Stimulated activated effector memory CD8-positive, alpha-beta T cell treated with anti-CD3 and anti-CD28 coated beads, Interleukin-12 subunit alpha, Interleukin-12 subunit beta, amount 100 ng/mL, for 72 hours (primary cell): ENCODE results near the gene PTK7.

Source experiments
- ATAC-seq: fragments of 150-1000 bp; cut with Tn5 transposase; 2 replicates; pipeline ENCODE4 v1.10.0; 2021
- DNase-seq, 2 donors: peaks; one replicate each; pipeline ENCODE4 v3.0.0; 2021 to 2022; ENCODE audit warnings: low spot score in 2 of 2
- H3K27ac Mint-ChIP-seq: one replicate; pipeline ENCODE4 v1.8.0; 2022; ENCODE audit warnings: mild to moderate bottlenecking, mixed read lengths
- H3K36me3 Mint-ChIP-seq: one replicate; pipeline ENCODE4 v1.8.0; 2022; ENCODE audit warnings: mild to moderate bottlenecking, mixed read lengths
- H3K4me1 Mint-ChIP-seq: one replicate; pipeline ENCODE4 v1.8.0; 2022; ENCODE audit warnings: mixed read lengths
- H3K4me3 Mint-ChIP-seq: one replicate; pipeline ENCODE4 v1.8.0; 2022; ENCODE audit warnings: mild to moderate bottlenecking, mixed read lengths
- H3K9me3 Mint-ChIP-seq: one replicate; pipeline ENCODE4 v1.8.0; 2022; ENCODE audit warnings: mixed read lengths

The PTK7 gene

GRCh38 chr6:43203029-43203717 is 127.1 kb downstream of the PTK7 start:
- ATAC-seq (no peak), DNase-seq (no peak)
- H3K4me3 Mint-ChIP-seq: no peak overlapping the region

GRCh38 chr6:43203718-43204095 is 127.6 kb downstream of the PTK7 start:
- no peaks in the 10 kb centered on the region for H3K4me1 Mint-ChIP-seq
- DNase-seq (no peak), ATAC-seq (no peak)
- no peak overlapping the region for H3K4me3 Mint-ChIP-seq
- H3K36me3 Mint-ChIP-seq: peaks cover 25% of the 10 kb centered on the region
- peak overlapping the region; percentile 58 for H3K27ac Mint-ChIP-seq
- H3K9me3 Mint-ChIP-seq: no peaks in the 10 kb centered on the region

More at GRCh38 chr6:43203029-43203717, 127.1 kb downstream of the PTK7 start:
- Mint-ChIP-seq H3K27ac (no peak overlapping the region), H3K36me3 (peaks cover 29% of the 10 kb centered on the region), H3K4me1 (no peaks in the 10 kb centered on the region), H3K9me3 (no peaks in the 10 kb centered on the region)

GRCh38 chr6:43204271-43205105 is 128.4 kb downstream of the PTK7 start:
- DNase-seq: no peak
- Mint-ChIP-seq H3K36me3 (peaks cover 21% of the 10 kb centered on the region), H3K27ac (peak overlapping the region; percentile 58), H3K4me3 (no peak overlapping the region), H3K9me3 (no peaks in the 10 kb centered on the region), H3K4me1 (no peaks in the 10 kb centered on the region)
- ATAC-seq: no peak

GRCh38 chr6:43205849-43206248 is 129.7 kb downstream of the PTK7 start:
- ATAC-seq: no peak
- Mint-ChIP-seq H3K36me3 (peaks cover 24% of the 10 kb centered on the region), H3K4me3 (no peak overlapping the region), H3K9me3 (no peaks in the 10 kb centered on the region), H3K27ac (peak overlapping the region; percentile 35), H3K4me1 (no peaks in the 10 kb centered on the region)
- DNase-seq: no peak

GRCh38 chr6:43207286-43207685 is 131.2 kb downstream of the PTK7 start:
- DNase-seq (no peak), ATAC-seq (no peak)
- no peak overlapping the region for H3K4me3 Mint-ChIP-seq
- peaks cover 27% of the 10 kb centered on the region for H3K36me3 Mint-ChIP-seq
- H3K4me1 Mint-ChIP-seq: no peaks in the 10 kb centered on the region
- no peaks in the 10 kb centered on the region for H3K9me3 Mint-ChIP-seq
- H3K27ac Mint-ChIP-seq: no peak overlapping the region
